OCI-LY1 (cell line): ENCODE data around the gene SLC35B2.

Experiments
- H2AFZ ChIP-seq: fragments of 200-600 bp; sonication (generic), shearing (Covaris generic); 2 replicates; pipeline ENCODE4 v1.6.0; 2014; ENCODE audit warnings: antibody characterized with exemption, mild to moderate bottlenecking, low read length
- H3F3A ChIP-seq: fragments of 200-600 bp; sonication (generic), shearing (Covaris generic); 2 replicates; pipeline ENCODE4 v1.6.0; 2014; ENCODE audit warnings: mild to moderate bottlenecking, antibody characterized with exemption, low read length, moderate library complexity; ENCODE audit not compliant: insufficient read depth
- H3K27ac ChIP-seq: fragments of 200-600 bp; sonication (generic); 2 replicates; pipeline ENCODE4 v1.5.1; 2014; ENCODE audit warnings: low read length, mixed run types, mild to moderate bottlenecking, low read depth; ENCODE audit not compliant: poor library complexity, severe bottlenecking
- H3K27me3 ChIP-seq: fragments of 200-600 bp; sonication (generic); 2 replicates; pipeline ENCODE4 v1.6.0; 2014; ENCODE audit warnings: antibody characterized with exemption, mild to moderate bottlenecking, low read length, moderate library complexity; ENCODE audit not compliant: insufficient read depth
- H3K36me3 ChIP-seq: fragments of 200-600 bp; sonication (generic); 2 replicates; pipeline ENCODE4 v1.6.1; 2014; ENCODE audit warnings: mild to moderate bottlenecking, antibody characterized with exemption, low read length, moderate library complexity, mixed read lengths; ENCODE audit not compliant: insufficient read depth
- H3K4me1 ChIP-seq: fragments of 200-600 bp; sonication (generic); 2 replicates; pipeline ENCODE4 v1.5.1; 2014; ENCODE audit warnings: mild to moderate bottlenecking, low read length, moderate library complexity; ENCODE audit not compliant: insufficient read depth, severe bottlenecking
- H3K4me2 ChIP-seq: fragments of 200-600 bp; sonication (generic), shearing (Covaris generic); 2 replicates; pipeline ENCODE4 v1.6.1; 2014; ENCODE audit warnings: low read length
- H3K4me3 ChIP-seq: fragments of 200-600 bp; sonication (generic); 2 replicates; pipeline ENCODE4 v1.5.1; 2014; ENCODE audit warnings: low read length, low read depth, mild to moderate bottlenecking, mixed read lengths; ENCODE audit not compliant: poor library complexity, severe bottlenecking
- H3K79me2 ChIP-seq: fragments of 200-600 bp; shearing (Covaris generic); 2 replicates; pipeline ENCODE4 v1.6.1; 2016; ENCODE audit warnings: mixed run types, low read length, mixed read lengths; ENCODE audit not compliant: insufficient read depth
- H3K9ac ChIP-seq: fragments of 200-600 bp; sonication (generic), shearing (Covaris generic); 2 replicates; pipeline ENCODE4 v1.6.1; 2014; ENCODE audit warnings: mild to moderate bottlenecking, low read length, mixed read lengths
- H3K9me2 ChIP-seq: fragments of 200-600 bp; sonication (generic), shearing (Covaris generic); 2 replicates; pipeline ENCODE4 v1.6.1; 2014; ENCODE audit warnings: low read depth, mild to moderate bottlenecking, low read length, mixed read lengths
- H3K9me3 ChIP-seq: fragments of 200-600 bp; shearing (Covaris generic); 2 replicates; pipeline ENCODE4 v1.6.1; 2014; ENCODE audit warnings: low read length, mixed read lengths
- H4K20me1 ChIP-seq: fragments of 200-600 bp; sonication (generic), shearing (Covaris generic); 2 replicates; pipeline ENCODE4 v1.6.0; 2016; ENCODE audit warnings: mild to moderate bottlenecking, low read length; ENCODE audit not compliant: insufficient read depth
- CTCF ChIP-seq: fragments of 200-600 bp; sonication (generic), shearing (Covaris generic); IDR thresholded peaks from 2 replicates; pipeline ENCODE4 v1.5.1; 2017; ENCODE audit warnings: mild to moderate bottlenecking, antibody characterized with exemption, low read length, moderate library complexity, mixed read lengths
- EZH2 ChIP-seq: fragments of 200-600 bp; sonication (generic), shearing (Covaris generic); IDR thresholded peaks from 2 replicates; pipeline ENCODE4 v1.8.0; 2017; ENCODE audit warnings: borderline replicate concordance, mixed run types, mild to moderate bottlenecking, antibody characterized with exemption, low read length, moderate library complexity, mixed read lengths

Gene SLC35B2

GRCh38 chr6:44221961-44222335, 35.4 kb downstream of the SLC35B2 start:
- Histone ChIP-seq H4K20me1 (no peaks in the 10 kb centered on the region), H3K9me3 (no peaks in the 10 kb centered on the region), H3K79me2 (no peaks in the 10 kb centered on the region), H3K27ac (peak overlapping the region; percentile 74), H3K27me3 (no peaks in the 10 kb centered on the region), H3K36me3 (no peaks in the 10 kb centered on the region), H3K4me2 (no peak overlapping the region), H3K4me1 (peaks cover 61% of the 10 kb centered on the region), H3K4me3 (no peak overlapping the region), H2AFZ (no peak overlapping the region), H3K9ac (no peak overlapping the region), H3F3A (peaks cover 10% of the 10 kb centered on the region), H3K9me2 (no peaks in the 10 kb centered on the region)
- TF ChIP-seq EZH2 = no peak
- TF ChIP-seq CTCF = no peak

- Histone ChIP-seq H3K9me2 (no peaks in the 10 kb centered on the region), H3K4me3 (no peak overlapping the region), H3K9me3 (no peaks in the 10 kb centered on the region), H3K27ac (peak overlapping the region; percentile 74), H3K36me3 (no peaks in the 10 kb centered on the region), H3K4me1 (peaks cover 60% of the 10 kb centered on the region), H3K9ac (no peak overlapping the region), H3F3A (peaks cover 10% of the 10 kb centered on the region), H3K27me3 (no peaks in the 10 kb centered on the region), H3K79me2 (no peaks in the 10 kb centered on the region), H4K20me1 (no peaks in the 10 kb centered on the region), H3K4me2 (no peak overlapping the region), H2AFZ (no peak overlapping the region)
- TF ChIP-seq EZH2 (no peak), CTCF (peak; percentile 76)
These were observed 35.9 kb downstream of the SLC35B2 start for GRCh38 chr6:44221291-44221960.

- no peaks in the 10 kb centered on the region for H4K20me1 ChIP-seq
- peaks cover 10% of the 10 kb centered on the region for H3F3A ChIP-seq
- H3K36me3 ChIP-seq = no peaks in the 10 kb centered on the region
- no peaks in the 10 kb centered on the region for H3K9me3 ChIP-seq
- peak overlapping the region; percentile 74 for H3K27ac ChIP-seq
- H3K4me2 ChIP-seq = no peak overlapping the region
- H3K79me2 ChIP-seq = no peaks in the 10 kb centered on the region
- H3K4me1 ChIP-seq = peaks cover 55% of the 10 kb centered on the region
- no peak overlapping the region for H3K4me3 ChIP-seq
- H2AFZ ChIP-seq = no peak overlapping the region
- H3K27me3 ChIP-seq = no peaks in the 10 kb centered on the region
- no peaks in the 10 kb centered on the region for H3K9me2 ChIP-seq
- no peak overlapping the region for H3K9ac ChIP-seq
- TF ChIP-seq EZH2 (no peak), CTCF (no peak)
These were observed 36.4 kb downstream of the SLC35B2 start for GRCh38 chr6:44220913-44221290.
